Skeletal muscle satellite cell (primary cell): Measurements from ENCODE around the gene METAP2. TPM values are rescaled to one million over a fixed set of nuclear protein-coding genes. Genes with fewer than 3 reads are reported as not detected.
"Not testable (repeated sequence)": the region's sequence is repeated elsewhere in the genome, so short reads cannot be mapped to it uniquely, and the experiment has no call there.

Experiments
- H3K27me3 ChIP-seq: 2 replicates; pipeline ENCODE4 v1.7.0; 2013; ENCODE audit warnings: low read length; ENCODE audit not compliant: control insufficient read depth, insufficient read depth
- H3K36me3 ChIP-seq: 2 replicates; pipeline ENCODE4 v1.7.0; 2013; ENCODE audit warnings: mild to moderate bottlenecking, control low read depth, low read length; ENCODE audit not compliant: insufficient read depth
- H3K4me1 ChIP-seq: 2 replicates; pipeline ENCODE4 v1.7.0; 2013; ENCODE audit warnings: low read length; ENCODE audit not compliant: control insufficient read depth, insufficient read depth
- H3K4me2 ChIP-seq: 2 replicates; pipeline ENCODE4 v1.7.0; 2013; ENCODE audit warnings: mild to moderate bottlenecking, low read length
- H3K4me3 ChIP-seq: 2 replicates; pipeline ENCODE4 v1.7.0; 2013; ENCODE audit warnings: low read length
- H3K9ac ChIP-seq: 2 replicates; pipeline ENCODE4 v1.7.0; 2013; ENCODE audit warnings: mild to moderate bottlenecking, low read depth, low read length, moderate library complexity
- H3K9me3 ChIP-seq: replicated peaks from 2 replicates; pipeline ENCODE4 v1.7.0; 2013; ENCODE audit warnings: mild to moderate bottlenecking, control low read depth, low read length
- total RNA-seq: library from RNA; depleted of rRNA; stranded (reverse); fragments of >200 nt; gene quantifications from 2 replicates; pipeline ENCODE4 v1.2.3, GENCODE V29; 2012; rRNA removed

Gene METAP2
- total RNA-seq: 53.3 and 80.4 TPM in 2 replicates

DNA sequence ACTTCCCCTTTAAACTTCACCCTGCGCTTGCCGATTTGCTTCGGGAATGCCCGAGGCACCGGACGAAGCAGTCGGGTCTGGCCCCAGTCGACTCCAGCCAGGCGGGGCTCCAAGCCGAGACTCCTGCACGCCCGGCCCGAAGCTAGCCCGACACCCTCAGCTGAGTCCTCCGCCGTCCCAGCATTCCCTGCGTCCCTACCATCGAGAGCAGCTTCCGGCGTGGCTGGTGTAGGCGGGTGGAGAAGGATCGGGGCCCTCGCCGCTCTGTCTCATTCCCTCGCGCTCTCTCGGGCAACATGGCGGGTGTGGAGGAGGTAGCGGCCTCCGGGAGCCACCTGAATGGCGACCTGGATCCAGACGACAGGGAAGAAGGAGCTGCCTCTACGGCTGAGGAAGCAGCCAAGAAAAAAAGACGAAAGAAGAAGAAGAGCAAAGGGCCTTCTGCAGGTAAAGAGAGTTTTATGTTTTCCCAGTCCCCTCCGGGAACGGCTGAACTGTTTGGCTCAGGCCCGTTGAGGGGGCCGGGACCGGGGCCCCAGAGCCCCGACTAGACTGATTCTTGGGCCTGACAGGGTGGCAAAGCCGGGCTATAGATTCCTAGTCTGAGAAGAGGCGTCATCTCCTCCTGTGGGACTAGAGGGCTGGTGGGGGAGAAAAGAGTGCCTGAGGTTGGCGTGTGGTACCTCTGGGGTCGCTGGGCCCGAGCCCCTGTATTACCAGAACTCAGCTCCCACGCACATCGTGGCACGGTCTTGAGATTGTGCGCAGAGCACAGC lies at the start of gene METAP2:
TSS of gene METAP2 (plus strand) at position 269 of the 776 bp plus-strand sequence. CDS start at position 297, 28 bp downstream.
- Histone ChIP-seq H3K4me2 (peak within 1 kb of the TSS; percentile 100), H3K27me3 (peaks cover 2% of the 10 kb centered on the region), H3K9ac (peak within 1 kb of the TSS; percentile 100), H3K4me3 (peak within 1 kb of the TSS; percentile 98), H3K4me1 (peaks cover 13% of the 10 kb centered on the region), H3K36me3 (peaks cover 28% of the 10 kb centered on the region), H3K9me3 (no peaks in the 10 kb centered on the region)

DNA sequence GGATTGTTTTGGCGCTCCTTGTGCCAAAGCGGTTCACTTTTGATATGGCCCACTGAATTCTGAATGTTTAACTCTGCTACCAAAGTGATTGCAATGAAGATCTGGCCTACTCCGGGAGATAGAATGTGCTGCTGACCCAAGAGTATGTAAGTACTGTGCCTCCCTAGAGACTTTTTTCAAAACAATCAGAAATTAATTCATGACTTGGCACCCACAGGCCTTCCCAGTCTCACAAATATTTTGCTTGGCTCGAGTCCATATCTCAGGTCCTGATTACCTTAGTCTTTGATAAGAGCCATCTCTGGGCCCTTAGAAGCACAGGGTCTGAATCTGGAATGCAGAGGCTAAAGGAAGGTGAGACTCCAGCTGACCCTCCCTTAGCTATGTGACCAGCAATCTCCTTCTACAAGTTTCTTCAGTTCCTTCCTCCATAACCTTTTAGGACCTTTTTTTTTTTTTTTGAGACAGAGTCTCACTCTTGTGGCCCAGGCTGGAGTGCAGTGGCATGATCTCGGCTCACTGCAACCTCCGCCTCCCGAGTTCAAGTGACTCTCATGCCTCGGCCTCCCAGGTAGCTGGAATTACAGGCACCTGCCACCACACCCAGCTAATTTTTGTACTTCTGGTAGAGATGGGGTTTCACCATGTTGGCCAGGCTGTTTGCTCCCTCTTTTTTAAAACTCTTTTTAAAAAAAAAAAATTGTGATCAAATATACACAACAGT lies 49.5 kb upstream of the METAP2 start:
- Histone ChIP-seq H3K9me3 (no peaks in the 10 kb centered on the region), H3K4me3 (no peak overlapping the region), H3K4me1 (no peaks in the 10 kb centered on the region), H3K4me2 (no peak overlapping the region), H3K27me3 (peaks cover 3% of the 10 kb centered on the region), H3K36me3 (no peaks in the 10 kb centered on the region), H3K9ac (no peak overlapping the region)

DNA sequence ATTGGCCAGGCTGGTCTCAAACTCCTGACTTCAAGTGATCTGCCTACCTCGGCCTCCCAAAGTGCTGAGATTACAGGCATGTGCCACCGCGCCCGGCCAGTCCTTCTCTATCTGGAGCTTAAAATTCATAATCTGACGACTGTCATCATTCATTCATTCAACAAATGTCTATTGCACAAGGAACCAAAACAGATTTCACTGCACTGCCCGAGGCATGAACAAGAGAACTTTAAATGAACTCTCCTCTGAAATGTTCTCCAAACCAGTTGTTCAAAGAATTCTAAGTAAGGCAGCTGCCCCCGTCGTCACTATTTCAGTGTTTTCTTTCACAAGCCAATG lies 44.8 kb upstream of the METAP2 start:
- Histone ChIP-seq H3K4me1 (no peaks in the 10 kb centered on the region), H3K9ac (no peak overlapping the region), H3K36me3 (no peaks in the 10 kb centered on the region), H3K9me3 (no peaks in the 10 kb centered on the region), H3K27me3 (peaks cover 7% of the 10 kb centered on the region), H3K4me2 (no peak overlapping the region), H3K4me3 (no peak overlapping the region)

DNA sequence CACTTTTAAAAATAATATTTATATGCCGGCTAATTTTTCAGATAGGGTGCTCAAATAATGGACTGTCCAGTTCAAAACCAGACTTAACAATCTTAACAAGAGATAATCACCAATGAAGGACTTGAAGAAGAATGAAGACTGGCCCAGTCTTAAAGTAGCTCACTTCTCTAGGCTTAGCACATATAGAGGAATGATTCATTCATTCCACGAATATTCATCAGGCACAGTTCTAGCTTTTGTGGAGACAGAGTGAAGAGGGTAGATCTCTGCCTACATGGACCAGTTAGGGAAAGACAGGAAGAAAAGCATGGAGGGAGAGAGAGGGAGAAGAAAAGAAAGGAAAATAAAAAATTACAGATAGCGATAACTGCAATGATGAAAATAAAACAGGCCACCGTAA lies 42.8 kb upstream of the METAP2 start:
- no peak overlapping the region for H3K9ac ChIP-seq
- H3K9me3 ChIP-seq: no peaks in the 10 kb centered on the region
- H3K36me3 ChIP-seq: no peaks in the 10 kb centered on the region
- no peak overlapping the region for H3K4me2 ChIP-seq
- peaks cover 14% of the 10 kb centered on the region for H3K27me3 ChIP-seq
- H3K4me3 ChIP-seq: no peak overlapping the region
- H3K4me1 ChIP-seq: no peaks in the 10 kb centered on the region

DNA sequence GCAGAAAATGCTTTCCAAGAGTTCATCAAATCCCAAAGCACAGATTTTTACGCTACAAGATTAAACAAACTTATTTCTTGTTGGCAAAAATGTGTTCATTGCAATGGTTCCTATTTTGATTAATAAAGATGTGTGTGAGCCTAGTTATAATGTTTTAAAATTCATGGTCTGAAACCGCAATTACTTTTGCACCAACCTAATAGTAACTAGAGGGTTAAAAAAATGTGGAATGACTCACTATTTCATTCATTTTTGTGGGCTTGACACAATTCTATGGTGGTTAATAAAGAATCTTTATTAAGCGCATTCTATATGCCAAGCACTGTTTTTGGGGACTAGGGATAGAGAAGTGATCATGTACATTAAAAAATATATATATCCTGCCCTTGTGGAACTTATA lies 38.6 kb upstream of the METAP2 start:
- H3K9ac ChIP-seq: no peak overlapping the region
- no peaks in the 10 kb centered on the region for H3K36me3 ChIP-seq
- H3K9me3 ChIP-seq: no peaks in the 10 kb centered on the region
- no peak overlapping the region for H3K4me3 ChIP-seq
- peaks cover 12% of the 10 kb centered on the region for H3K27me3 ChIP-seq
- H3K4me1 ChIP-seq: no peaks in the 10 kb centered on the region
- no peak overlapping the region for H3K4me2 ChIP-seq

DNA sequence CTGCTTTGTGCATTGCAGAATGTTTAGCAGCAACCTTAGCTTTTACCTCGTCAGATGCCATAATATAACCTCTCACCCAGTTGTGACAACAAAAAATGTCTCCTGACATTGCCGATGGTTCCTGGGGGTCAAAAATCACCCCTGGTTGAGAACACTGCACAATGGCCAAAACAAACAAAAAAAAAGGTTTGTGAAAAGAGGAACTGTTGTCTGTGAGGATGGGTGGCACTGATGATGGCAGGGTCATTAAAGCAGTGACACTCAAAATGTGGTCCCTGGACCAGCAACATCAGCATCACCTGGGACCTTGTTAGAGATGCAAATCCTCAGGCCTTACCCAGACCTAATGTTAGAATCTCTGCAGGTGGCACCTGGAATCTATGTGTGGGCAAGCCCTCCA lies 36.4 kb upstream of the METAP2 start:
- H3K9me3 ChIP-seq: no peaks in the 10 kb centered on the region
- H3K36me3 ChIP-seq: no peaks in the 10 kb centered on the region
- no peak overlapping the region for H3K4me3 ChIP-seq
- H3K27me3 ChIP-seq: peaks cover 18% of the 10 kb centered on the region
- H3K9ac ChIP-seq: no peak overlapping the region
- H3K4me2 ChIP-seq: no peak overlapping the region
- no peaks in the 10 kb centered on the region for H3K4me1 ChIP-seq

DNA sequence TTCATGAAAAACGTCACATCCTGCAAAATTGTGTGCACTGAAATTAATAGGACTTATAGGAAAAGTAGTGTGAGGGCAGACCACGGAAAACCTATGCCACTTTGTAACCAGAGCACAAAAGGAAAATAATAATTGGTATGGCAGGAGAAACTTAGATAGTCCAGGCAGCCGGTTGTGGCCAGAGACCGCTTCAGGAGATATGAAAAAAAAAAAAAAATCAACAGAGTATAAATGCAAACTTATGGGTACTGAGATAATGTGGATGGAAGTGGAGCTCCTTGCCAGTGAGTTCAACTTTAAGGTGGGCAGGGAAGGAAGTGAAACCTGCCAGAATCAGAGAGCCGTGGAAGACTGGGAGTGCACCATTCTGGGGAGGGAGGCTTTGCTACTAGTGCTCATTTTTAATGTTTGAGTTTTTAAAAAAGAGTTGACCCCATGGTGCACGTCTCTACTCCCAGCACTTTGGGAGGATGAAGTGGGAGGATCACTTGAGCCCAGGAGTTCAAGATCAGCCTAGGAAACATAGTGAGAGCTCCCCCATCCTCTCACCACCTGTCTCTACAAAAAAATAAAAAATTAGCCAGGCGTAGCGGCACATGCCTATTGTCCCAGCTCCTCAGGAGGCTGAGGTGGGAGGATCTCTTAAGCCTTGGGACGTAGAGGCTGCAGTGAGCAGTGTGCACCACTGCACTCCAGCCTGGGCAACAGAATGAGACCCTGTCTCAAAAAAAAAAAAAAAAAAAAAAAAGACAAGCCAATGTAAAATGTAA lies 34.3 kb upstream of the METAP2 start:
- Histone ChIP-seq H3K9ac (no peak overlapping the region), H3K9me3 (no peaks in the 10 kb centered on the region), H3K27me3 (peaks cover 25% of the 10 kb centered on the region), H3K4me1 (no peaks in the 10 kb centered on the region), H3K4me2 (no peak overlapping the region), H3K4me3 (no peak overlapping the region), H3K36me3 (no peaks in the 10 kb centered on the region)

DNA sequence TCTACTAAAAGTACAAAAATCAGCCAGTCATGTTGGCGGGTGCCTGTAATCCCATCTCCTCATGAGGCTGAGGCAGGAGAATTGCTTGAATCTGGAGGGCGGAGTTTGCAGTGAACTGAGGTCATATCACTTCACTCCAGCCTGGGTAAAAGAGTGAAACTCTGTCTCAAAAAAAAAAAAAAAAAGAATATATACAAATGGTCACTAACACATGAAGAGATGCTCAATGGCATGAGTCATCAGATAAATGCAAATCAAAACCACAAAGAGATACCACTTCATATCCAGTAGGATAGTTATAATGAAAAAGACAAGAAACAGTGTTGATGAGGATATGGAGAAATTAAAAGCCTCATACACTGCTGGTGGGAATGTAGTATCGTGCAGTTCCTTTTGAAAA lies 33.6 kb upstream of the METAP2 start:
- Histone ChIP-seq H3K4me1 (no peaks in the 10 kb centered on the region), H3K4me2 (no peak overlapping the region)

DNA sequence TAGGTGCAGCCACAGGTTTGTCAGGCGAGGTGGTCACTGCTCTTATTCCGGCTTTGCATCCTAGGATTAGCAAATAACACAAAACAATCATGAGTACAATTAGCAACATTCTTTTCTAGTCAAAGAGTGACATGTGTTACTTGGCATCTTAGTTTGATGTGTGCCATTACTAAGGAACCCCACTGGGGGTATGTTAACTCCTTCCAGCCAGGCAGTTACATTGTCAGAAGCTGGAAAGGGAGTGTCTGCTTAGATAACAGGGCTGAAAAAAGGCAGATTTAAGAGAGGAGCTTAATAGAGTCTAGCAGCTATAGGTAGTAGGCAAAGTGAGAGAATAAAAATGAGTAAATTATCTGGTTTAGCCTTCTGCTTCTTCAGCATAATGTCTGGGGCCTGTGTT lies 30.5 kb upstream of the METAP2 start:
- H3K4me3 ChIP-seq: no peak overlapping the region

More for the DNA sequence above, 33.6 kb upstream of the METAP2 start:
- Histone ChIP-seq H3K4me3 (no peak overlapping the region), H3K9ac (no peak overlapping the region), H3K36me3 (no peaks in the 10 kb centered on the region), H3K9me3 (no peaks in the 10 kb centered on the region), H3K27me3 (peaks cover 27% of the 10 kb centered on the region)

DNA sequence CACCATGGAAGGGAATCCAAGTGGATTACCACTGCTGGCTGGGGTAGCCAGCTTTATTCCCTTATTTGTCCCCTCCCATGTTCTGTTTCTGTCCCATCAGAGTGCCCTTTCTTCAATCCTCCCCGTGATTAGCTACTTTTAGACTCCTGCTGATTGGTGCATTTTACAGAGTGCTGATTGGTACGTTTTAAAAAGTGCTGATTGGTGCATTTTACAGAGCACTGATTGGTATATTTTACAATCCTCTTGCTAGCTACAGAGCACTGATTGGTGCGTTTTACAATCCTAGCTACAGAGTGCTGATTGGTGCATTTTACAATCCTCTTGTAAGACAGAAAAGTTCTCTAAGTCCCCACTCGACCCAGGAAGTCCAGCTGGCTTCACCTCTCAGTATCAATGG lies 28.9 kb upstream of the METAP2 start:
- not testable (repeated sequence) for H3K4me1 ChIP-seq, H3K9ac ChIP-seq, H3K4me2 ChIP-seq, H3K4me3 ChIP-seq, H3K9me3 ChIP-seq, H3K36me3 ChIP-seq
- peaks cover 40% of the 10 kb centered on the region for H3K27me3 ChIP-seq

More for the DNA sequence above, 30.5 kb upstream of the METAP2 start:
- Histone ChIP-seq H3K4me2 (no peak overlapping the region), H3K36me3 (no peaks in the 10 kb centered on the region), H3K9ac (no peak overlapping the region), H3K27me3 (peaks cover 40% of the 10 kb centered on the region), H3K9me3 (no peaks in the 10 kb centered on the region), H3K4me1 (no peaks in the 10 kb centered on the region)

DNA sequence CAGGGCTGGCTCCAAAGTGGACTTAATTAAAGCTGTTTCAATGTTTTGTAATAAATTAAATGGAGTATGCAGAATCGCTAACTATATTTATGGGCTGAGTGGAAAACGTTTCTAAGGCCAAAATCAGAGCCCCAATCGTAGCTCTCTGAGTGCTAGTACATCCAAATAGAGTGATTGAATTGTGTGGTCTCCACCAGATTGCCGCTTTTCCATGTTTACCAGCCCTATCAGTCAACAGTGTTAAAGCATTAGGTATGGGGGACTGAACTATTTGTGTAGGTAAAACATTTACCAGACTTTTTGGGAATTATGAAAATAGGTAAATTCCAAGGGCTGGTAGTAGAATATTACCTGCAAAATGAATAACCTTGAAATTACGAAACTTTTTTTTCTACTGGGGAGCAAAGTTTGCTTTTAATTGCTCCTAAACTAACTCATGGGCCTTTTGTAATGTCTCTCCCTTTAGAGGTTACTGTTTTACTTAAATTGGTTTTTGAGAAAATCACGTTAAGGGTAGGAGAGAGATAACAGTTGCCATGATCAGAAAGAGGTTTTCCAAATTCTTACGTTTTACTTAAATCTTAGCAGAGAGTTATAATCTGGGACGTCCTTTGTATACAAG lies 28.0 kb upstream of the METAP2 start:
- Histone ChIP-seq H3K27me3 (peaks cover 36% of the 10 kb centered on the region), H3K9me3 (no peaks in the 10 kb centered on the region), H3K36me3 (no peaks in the 10 kb centered on the region), H3K4me3 (no peak overlapping the region), H3K4me2 (no peak overlapping the region), H3K4me1 (no peaks in the 10 kb centered on the region), H3K9ac (no peak overlapping the region)
